Psoas muscle (tissue), 8 donors: ENCODE data around the gene NTRK3. TPM values are rescaled to one million over a fixed set of nuclear protein-coding genes. Genes with fewer than 3 reads are reported as not detected.

ENCODE experiments used
- ATAC-seq, 4 donors: fragments of 200-7000 bp; cut with Tn5 transposase; one replicate each; pipeline ENCODE4 v1.9.1; 2020; ENCODE audit warnings: moderate library complexity in 3 of 4, mild to moderate bottlenecking in 2 of 4
- DNase-seq, 2 donors: peaks; one replicate each; pipeline ENCODE4 v3.0.0-alpha.2; 2020
- H3K27ac ChIP-seq: fragments of 200-600 bp; one replicate; pipeline ENCODE4 v1.8.0; 2022
- H3K27me3 ChIP-seq, 3 donors: fragments of 200-600 bp in 1 of 3; one replicate each; pipeline versions ENCODE4 v1.6.1 to v1.8.0; 2013 to 2022; ENCODE audit warnings: low read length in 2 of 3, mild to moderate bottlenecking in 2 of 3, moderate library complexity in 1 of 3; ENCODE audit not compliant: insufficient read depth in 3 of 3
- H3K36me3 ChIP-seq, 2 donors: fragments of 200-600 bp in 1 of 2; one replicate each; pipeline versions ENCODE4 v1.6.1 to v1.8.0; 2013 to 2022; ENCODE audit warnings: low read depth in 1 of 2, mild to moderate bottlenecking in 1 of 2, moderate library complexity in 1 of 2; ENCODE audit not compliant: insufficient read depth in 1 of 2
- H3K4me1 ChIP-seq: fragments of 200-600 bp; one replicate; pipeline ENCODE4 v1.8.0; 2022
- H3K4me3 ChIP-seq: fragments of 200-600 bp; one replicate; pipeline ENCODE4 v1.8.0; 2022; ENCODE audit warnings: mild to moderate bottlenecking
- H3K9me3 ChIP-seq: fragments of 200-600 bp; one replicate; pipeline ENCODE4 v1.8.0; 2022
- WGBS, 3 donors: extraction: QIAGEN DNeasy Blood & Tissue Kit; methylation state at CpG; one replicate each; pipeline versions ENCODE4 v1.1.6 to v1.1.7; 2013; 5-methylcytosine and 5-hydroxymethylcytosine counted together
- intact Hi-C, 2 donors: fragments of 100-400 bp; cut with DNase I; formaldehyde crosslinking; loops; one replicate each; pipeline versions ENCODE4 v1.11.0 to v1.14.2; 2022
- polyA plus RNA-seq, 3 donors: library from polyadenylated mRNA; stranded (reverse); fragments of 200-250 nt; gene quantifications; one replicate each; pipeline ENCODE4 v1.2.3, GENCODE V29; 2013
- total RNA-seq, 4 donors: library from RNA; stranded (reverse); fragmentation: NEBNext Ultra II Directional in 2 of 4; extraction: Animal tissue kit (Norgen Biotek cat#: 25700) in 2 of 4; gene quantifications; one replicate each; pipeline versions ENCODE4 v1.2.1 to v1.2.4, GENCODE V29; 2021 to 2023
- TF ChIP-seq, protein P1 (sequence below): fragments of 200-600 bp; IDR thresholded peaks from one replicate; pipeline ENCODE4 v1.8.0; 2022; ENCODE audit warnings: antibody characterized with exemption
- donor health status: healthy with polysubstance abuse.
- donor health status: DM: no; HTN: no; CAD: no; lungs with moderate emphysema.
- donor health status: Bipolar disorder and iron deficiency.
- donor health status: healthy.
- donor health status: DM: yes; HTN: yes; CAD: no.
- donor health status: DM: no; HTN: no; CAD: no.
- donor health status: DM: no; HTN: no; CAD: no.
- donor health status: DM: yes; HTN: yes; CAD: no.

Gene NTRK3
- total and polyA plus RNA-seq, 7 donors: 0.17 to 1.7 (median 0.57) TPM

DNA sequence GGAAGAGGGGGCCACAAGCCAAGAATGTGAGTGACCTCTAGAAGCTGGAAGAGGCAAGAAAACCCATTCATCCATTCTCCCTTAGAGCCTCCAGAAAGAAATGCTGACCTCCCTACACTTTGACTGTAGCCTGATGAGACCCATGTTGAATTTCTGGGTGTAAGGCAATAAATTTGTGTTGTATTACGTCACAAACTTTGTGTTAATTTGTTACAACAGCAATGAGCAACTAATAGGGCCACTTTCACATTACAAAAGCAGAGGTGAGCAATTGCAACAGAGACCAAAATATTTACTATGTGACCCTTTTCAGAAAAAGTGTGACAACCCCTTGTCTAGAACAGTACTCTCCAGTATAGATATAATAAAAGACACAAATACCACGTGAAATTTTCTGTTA, 101.2 kb downstream of the NTRK3 start:
- Histone ChIP-seq H3K36me3 (no peaks in the 10 kb centered on the region), H3K27me3 (no peaks in the 10 kb centered on the region), H3K9me3 (no peaks in the 10 kb centered on the region), H3K4me1 (no peaks in the 10 kb centered on the region), H3K4me3 (no peak overlapping the region), H3K27ac (no peak overlapping the region)
- intact Hi-C loops: no loop called here
- ATAC-seq (no peak), DNase-seq (no peak)
- 61 to 65% (median 63%) methylated on average over 2 of the region's 2 CpGs for WGBS, 3 donors
- TF ChIP-seq, protein P1, sequence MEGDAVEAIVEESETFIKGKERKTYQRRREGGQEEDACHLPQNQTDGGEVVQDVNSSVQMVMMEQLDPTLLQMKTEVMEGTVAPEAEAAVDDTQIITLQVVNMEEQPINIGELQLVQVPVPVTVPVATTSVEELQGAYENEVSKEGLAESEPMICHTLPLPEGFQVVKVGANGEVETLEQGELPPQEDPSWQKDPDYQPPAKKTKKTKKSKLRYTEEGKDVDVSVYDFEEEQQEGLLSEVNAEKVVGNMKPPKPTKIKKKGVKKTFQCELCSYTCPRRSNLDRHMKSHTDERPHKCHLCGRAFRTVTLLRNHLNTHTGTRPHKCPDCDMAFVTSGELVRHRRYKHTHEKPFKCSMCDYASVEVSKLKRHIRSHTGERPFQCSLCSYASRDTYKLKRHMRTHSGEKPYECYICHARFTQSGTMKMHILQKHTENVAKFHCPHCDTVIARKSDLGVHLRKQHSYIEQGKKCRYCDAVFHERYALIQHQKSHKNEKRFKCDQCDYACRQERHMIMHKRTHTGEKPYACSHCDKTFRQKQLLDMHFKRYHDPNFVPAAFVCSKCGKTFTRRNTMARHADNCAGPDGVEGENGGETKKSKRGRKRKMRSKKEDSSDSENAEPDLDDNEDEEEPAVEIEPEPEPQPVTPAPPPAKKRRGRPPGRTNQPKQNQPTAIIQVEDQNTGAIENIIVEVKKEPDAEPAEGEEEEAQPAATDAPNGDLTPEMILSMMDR: no peak

DNA sequence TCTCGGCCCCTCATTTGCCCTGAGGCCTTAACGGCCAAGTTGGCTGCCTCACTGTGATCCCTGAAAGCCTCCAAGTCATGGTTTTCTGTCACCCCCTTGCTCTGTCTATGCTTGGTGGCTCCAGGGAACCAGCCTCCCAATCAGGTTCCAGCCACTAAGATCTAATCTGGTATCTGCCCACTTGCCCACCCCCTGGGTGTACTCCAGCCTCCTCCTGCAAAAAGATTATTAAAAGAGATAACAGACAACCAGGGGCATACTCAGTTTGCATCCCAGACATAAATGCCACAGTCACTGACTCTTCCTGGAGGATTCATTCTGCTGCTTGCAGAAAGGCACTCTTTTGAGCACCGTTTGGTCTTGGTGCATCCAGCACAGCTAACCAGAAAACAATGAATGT, 103.9 kb downstream of the NTRK3 start:
- Histone ChIP-seq H3K36me3 (no peaks in the 10 kb centered on the region), H3K27ac (no peak overlapping the region), H3K4me1 (no peaks in the 10 kb centered on the region), H3K9me3 (no peaks in the 10 kb centered on the region), H3K4me3 (no peak overlapping the region), H3K27me3 (peaks cover 0 to 2% (median 0%) of the 10 kb centered on the region in 3 donors)
- WGBS, 3 donors: 33 to 48% (median 34%) methylated on average over 3 of the region's 3 CpGs
- ATAC-seq: no peak
- no peak for DNase-seq
- intact Hi-C loops: no loop called here
- TF ChIP-seq, protein P1: no peak

DNA sequence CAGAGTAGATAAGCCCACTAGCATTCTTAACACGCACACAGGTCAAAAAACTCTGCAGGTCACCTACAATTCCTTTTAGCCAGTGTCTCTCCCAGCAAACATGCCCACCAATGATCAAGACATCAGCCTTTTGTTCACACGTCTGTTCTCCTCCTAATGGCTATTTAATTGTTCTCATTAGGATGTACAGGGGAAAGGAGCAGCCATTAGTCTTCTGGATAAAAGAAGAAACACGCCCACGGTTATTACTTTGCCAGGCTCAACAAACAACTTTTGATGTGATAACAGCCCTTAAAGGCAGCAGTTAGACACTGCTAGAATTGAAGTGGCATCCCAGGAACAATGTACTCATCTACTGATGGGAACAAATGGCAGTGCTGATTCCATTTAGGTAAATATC, 108.8 kb downstream of the NTRK3 start:
- Histone ChIP-seq H3K36me3 (no peaks in the 10 kb centered on the region), H3K27ac (no peak overlapping the region), H3K9me3 (no peaks in the 10 kb centered on the region), H3K4me3 (no peak overlapping the region), H3K27me3 (peaks cover 0 to 2% (median 0%) of the 10 kb centered on the region in 3 donors), H3K4me1 (no peaks in the 10 kb centered on the region)
- TF ChIP-seq, protein P1: no peak
- ATAC-seq (no peak), DNase-seq (no peak)
- intact Hi-C loops: no loop called here
- 72 to 78% (median 77%) methylated on average over 4 of the region's 4 CpGs for WGBS, 3 donors

DNA sequence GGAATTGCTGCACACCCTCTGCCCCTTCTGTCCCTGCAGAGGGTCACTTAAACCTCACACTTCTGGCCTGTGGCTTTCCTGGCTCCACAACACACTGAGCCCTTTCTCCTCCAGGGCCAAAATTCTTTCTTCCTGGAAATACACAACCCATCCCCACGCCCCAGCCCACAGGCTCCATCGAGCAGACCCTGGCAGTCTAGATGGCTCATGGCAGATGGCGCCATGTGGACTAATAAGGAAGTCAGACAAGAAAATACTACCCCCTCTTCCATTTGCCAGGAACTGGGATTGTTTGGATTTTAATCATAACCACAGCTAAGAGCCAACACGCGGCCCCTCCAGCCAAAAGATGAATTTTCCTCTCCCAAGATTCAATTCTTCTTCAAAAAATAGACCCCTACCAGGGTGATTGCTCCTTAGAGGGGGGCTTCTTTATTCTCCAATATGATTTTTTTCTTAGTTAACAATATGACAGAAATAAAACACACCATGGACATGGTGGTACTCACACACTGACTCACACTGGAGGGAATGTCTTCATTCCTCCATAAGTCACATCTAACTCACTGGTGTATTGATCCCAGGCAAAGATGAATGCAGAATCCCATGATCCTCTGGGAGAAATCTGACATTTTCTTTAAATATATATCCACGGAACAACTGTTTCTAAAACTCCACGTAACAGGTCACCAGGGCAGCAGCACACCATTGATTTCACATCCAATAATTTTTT, 111.5 kb downstream of the NTRK3 start:
- no peak for DNase-seq
- intact Hi-C loops: no loop called here
- no peak for ATAC-seq
- no peaks in the 10 kb centered on the region for H3K4me1 ChIP-seq
- peaks cover 0 to 2% (median 0%) of the 10 kb centered on the region in 3 donors for H3K27me3 ChIP-seq
- H3K9me3 ChIP-seq: no peaks in the 10 kb centered on the region
- no peak overlapping the region for H3K27ac ChIP-seq
- TF ChIP-seq, protein P1: no peak
- 55 to 69% (median 57%) methylated on average over 7 of the region's 7 CpGs for WGBS, 3 donors
- no peaks in the 10 kb centered on the region for H3K36me3 ChIP-seq
- H3K4me3 ChIP-seq: no peak overlapping the region

DNA sequence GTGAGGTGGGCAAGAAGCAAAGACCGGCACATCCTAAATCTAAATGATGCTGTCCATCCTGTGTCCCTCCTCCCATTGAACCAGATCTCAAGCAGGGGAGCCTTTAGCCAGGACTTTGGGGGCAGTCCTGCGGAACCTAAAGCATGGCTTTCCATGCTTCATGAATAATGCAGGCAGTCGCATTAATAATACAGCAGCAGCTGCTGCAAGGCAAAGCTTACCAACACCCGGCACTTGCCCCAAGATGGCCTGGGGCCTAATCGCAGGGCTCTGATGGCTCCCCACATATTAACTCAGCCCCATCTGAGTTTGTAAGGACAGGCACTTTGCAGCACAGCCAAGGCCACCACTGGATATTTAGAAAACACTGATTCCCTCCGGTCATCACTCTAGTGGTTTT, 114.4 kb downstream of the NTRK3 start:
- 69 to 75% (median 73%) methylated on average over 6 of the region's 6 CpGs for WGBS, 3 donors
- H3K4me3 ChIP-seq: no peak overlapping the region

More for the DNA sequence above, 114.4 kb downstream of the NTRK3 start:
- Histone ChIP-seq H3K27ac (no peak overlapping the region), H3K9me3 (no peaks in the 10 kb centered on the region), H3K27me3 (no peaks in the 10 kb centered on the region), H3K4me1 (no peaks in the 10 kb centered on the region), H3K36me3 (no peaks in the 10 kb centered on the region)
- intact Hi-C loops: no loop called here
- ATAC-seq (no peak), DNase-seq (no peak)
- TF ChIP-seq, protein P1: no peak
